HG03460 (cell line): Measurements from ENCODE around the gene WFS1.

ENCODE experiments used
- ATAC-seq: cut with Tn5 transposase; IDR thresholded peaks from one replicate; pipeline ENCODE4 v1.9.1; 2021; ENCODE audit not compliant: unreplicated experiment

WFS1 gene

GRCh38 chr4:6258026-6258360 lies 11.7 kb upstream of the WFS1 start:
- no peak for ATAC-seq

- ATAC-seq: no peak
These were observed 10.9 kb upstream of the WFS1 start for GRCh38 chr4:6258741-6259140.

GRCh38 chr4:6259886-6260285 lies 9.8 kb upstream of the WFS1 start:
- no peak for ATAC-seq

- no peak for ATAC-seq
These were observed 7.5 kb upstream of the WFS1 start for GRCh38 chr4:6262176-6262575.

- no peak for ATAC-seq
These were observed 6.7 kb upstream of the WFS1 start for GRCh38 chr4:6262847-6263487.

- no peak for ATAC-seq
These were observed 6.0 kb upstream of the WFS1 start for GRCh38 chr4:6263526-6264224.

- ATAC-seq: no peak
These were observed 5.5 kb upstream of the WFS1 start for GRCh38 chr4:6264225-6264540.

GRCh38 chr4:6265546-6265945 lies 4.1 kb upstream of the WFS1 start:
- no peak for ATAC-seq

- no peak for ATAC-seq
These were observed 2.1 kb upstream of the WFS1 start for GRCh38 chr4:6267573-6267972.

GRCh38 chr4:6268650-6269615 lies 717 bp upstream of the WFS1 start:
- ATAC-seq: no peak

GRCh38 chr4:6270636-6271121 lies 1.0 kb downstream of the WFS1 start:
- ATAC-seq: no peak

- ATAC-seq: no peak
These were observed 1.6 kb downstream of the WFS1 start for GRCh38 chr4:6271206-6271605.

- ATAC-seq: no peak
These were observed 2.2 kb downstream of the WFS1 start for GRCh38 chr4:6271701-6272465.

GRCh38 chr4:6272863-6273660 lies 3.4 kb downstream of the WFS1 start:
- ATAC-seq: no peak

- ATAC-seq: no peak
These were observed 4.0 kb downstream of the WFS1 start for GRCh38 chr4:6273661-6273990.

GRCh38 chr4:6275351-6275750 lies 5.7 kb downstream of the WFS1 start:
- ATAC-seq: no peak

GRCh38 chr4:6275898-6276806 lies 6.5 kb downstream of the WFS1 start:
- no peak for ATAC-seq

GRCh38 chr4:6277139-6277802 lies 7.6 kb downstream of the WFS1 start:
- no peak for ATAC-seq
